ENCODE results near the gene ALG9.

- no peak for TF ChIP-seq CTCF (IDR thresholded peaks at IDR 0.05; ENCODE audit: insufficient read depth, low read depth, low read length)
- no peak for TF ChIP-seq EZH2 (IDR thresholded peaks at IDR 0.05; ENCODE audit: insufficient read depth, low read length)
These were observed 64.3 kb downstream of the ALG9 start for GRCh38 chr11:111807076-111807475.
